GM19397 (cell line): ENCODE data around the gene RRAGC.
"Not testable (repeated sequence)": the region's sequence is repeated elsewhere in the genome, so short reads cannot be mapped to it uniquely, and the experiment has no call there.

Experiments
- ATAC-seq: cut with Tn5 transposase; IDR thresholded peaks from one replicate; pipeline ENCODE4 v1.9.1; 2021; ENCODE audit warnings: mild to moderate bottlenecking, moderate library complexity; ENCODE audit not compliant: unreplicated experiment

Gene RRAGC

DNA sequence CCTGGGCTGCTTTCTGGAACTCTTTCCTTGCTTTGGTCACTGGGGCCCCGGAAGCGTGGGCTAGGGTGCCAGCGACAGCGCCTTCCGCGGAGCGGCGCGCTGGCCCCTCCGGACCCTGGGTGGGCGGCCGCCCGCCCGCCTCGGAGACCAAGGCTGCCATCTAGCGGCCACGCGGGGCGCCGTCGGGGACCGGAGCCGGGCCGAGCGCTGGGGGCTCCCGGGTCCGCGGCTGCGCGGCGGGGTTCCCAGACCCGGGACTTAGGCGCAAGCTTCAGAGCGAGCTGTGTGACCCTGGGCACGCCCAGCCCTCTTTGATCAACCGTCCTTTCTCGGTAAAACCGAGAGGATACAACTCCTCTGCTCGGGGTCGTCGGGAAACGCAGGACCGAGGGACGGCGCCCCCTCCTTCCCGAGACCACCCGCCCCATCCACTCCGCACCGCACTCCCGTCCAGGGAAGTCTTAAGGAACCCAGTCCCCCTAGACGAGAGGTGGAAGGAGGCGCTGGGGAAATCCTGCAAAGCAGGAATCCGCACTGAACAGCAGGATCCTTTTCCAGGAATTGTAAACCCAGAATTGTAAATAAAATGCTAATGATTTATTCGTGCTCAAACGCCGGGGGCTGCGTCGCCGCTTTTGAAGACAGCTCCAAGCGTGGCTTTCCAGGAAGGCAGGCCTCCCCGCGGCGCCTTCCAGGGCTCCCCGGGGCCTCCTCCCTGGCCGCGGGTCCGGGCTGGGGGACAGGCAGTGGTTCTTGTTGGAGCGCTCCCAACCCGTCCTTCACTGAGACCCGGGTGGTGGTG, 41.2 kb downstream of the RRAGC start:
- ATAC-seq: no peak

DNA sequence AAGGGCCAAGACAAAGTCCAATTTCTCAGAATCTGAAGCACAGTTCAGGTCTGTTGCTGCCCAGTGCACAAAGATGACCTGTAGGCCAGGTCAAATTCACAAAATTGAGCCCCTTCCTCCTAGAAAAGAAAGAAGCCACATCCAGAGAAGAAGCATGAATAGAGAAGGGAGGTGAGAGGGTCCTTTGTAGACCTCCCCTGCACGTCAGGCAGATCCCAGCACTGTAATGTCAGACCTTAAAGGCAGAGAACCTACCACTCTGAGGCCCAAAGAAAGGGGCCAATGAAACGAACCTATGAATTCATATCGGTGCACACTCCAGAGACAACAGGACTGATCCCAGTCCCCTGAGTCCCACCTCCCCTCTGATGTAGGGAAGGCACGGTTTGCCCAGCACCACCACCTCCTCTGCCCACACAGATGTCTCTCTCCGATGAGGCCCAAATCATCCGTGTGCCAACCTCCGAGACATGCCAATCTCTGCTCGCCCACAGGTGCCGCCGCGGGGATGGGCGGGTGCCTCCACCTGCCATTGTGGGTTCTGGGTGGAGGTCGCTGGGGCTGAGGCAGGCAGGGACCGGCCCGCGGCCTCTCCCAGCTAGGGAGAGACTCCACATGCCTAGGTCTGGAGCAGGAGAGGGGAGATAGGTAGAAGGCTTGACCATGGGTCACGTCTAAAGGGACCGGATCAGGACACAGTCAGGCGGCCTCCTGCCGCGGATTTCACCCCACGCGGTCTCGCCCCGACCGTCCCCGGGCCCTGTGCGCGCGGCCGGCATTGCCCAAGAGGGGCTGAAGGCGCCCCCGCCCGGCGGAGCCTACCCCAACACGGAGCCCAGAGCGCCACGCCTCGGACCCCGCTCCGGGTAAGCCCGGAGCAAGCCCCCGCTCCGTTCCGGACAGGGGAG, 42.1 kb downstream of the RRAGC start:
- no peak for ATAC-seq

DNA sequence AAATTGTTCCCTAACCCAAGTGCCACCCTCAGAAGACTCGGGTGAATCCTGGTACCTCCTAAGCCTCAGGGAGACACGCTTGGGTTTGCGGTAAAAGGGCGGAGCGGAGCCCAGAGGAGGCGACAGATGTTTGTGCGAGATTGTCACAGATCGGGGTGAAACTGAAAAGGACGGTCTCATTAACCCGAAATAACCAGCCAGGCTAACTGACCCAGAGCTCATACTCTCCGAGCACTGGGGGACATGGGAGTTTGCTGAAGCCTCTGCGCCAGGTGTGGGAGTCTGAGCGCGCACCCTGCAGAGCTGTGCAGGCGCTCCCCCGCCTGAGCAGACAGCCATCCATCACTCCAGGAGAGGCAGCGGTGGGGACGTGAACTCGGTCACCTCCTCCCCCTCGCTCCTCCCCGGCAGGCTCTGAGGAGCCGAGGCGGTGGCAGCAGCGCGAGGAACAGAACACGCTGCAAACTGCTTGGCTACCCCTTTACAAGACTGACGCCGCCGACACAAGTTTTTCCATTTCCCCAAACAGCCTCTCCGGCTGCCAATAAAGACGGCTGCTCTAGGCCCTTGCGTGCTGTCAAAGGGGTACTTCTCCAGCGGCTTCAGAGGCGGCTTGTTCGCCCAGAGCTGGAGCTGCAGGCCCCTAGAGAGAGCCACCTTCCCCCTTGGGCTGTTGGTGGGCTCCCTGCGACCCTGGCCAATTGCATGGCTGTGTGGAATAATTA, 43.5 kb downstream of the RRAGC start:
- ATAC-seq: peak; percentile 78

DNA sequence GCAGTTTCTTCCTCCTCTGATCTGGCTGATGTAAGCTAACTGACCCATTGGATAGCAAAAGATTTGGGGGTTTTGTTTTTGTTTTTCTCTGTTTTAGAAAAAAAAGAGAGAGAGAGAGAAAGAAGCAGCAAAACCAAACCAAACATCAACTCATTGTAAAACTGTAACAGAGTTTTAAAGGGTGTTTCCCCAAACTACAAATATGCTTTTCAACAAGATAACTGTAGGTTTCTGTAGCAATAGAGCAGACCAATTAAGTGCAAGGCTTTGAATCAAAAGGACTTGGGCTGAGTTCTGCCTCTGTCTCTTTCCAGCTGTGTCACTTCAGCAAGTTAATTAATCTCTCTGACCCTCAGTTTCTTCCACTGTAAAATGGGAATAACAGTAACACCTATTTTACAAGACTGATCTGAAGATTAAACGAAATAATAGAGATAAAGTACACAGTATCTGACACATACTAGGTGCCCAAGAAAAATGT, 44.5 kb downstream of the RRAGC start:
- ATAC-seq: no peak

DNA sequence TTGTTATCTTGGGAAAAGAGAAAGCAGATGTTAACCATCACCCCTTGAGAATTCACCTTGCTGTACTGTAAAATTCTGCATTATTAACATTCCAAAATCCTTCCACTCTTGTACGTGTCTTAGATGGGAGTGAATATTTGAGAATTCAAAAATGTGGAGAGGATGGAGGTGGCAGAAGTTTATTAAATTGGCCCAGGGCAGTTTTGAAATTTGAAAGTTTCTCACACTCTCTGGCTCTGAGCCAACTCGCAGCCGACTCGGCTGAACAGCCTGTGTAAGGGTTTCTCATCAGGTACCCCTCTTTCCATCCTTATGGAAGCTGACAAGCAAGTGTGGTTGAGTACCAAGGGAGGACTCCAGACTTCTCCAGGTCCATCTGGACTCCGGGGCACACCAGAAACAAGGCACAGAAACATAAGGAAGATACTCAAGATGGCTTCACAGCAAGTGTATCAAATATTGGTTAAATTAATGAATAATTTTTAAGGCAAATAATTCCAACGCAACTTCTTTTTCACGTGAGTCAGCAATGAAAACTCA, 45.1 kb downstream of the RRAGC start:
- no peak for ATAC-seq

DNA sequence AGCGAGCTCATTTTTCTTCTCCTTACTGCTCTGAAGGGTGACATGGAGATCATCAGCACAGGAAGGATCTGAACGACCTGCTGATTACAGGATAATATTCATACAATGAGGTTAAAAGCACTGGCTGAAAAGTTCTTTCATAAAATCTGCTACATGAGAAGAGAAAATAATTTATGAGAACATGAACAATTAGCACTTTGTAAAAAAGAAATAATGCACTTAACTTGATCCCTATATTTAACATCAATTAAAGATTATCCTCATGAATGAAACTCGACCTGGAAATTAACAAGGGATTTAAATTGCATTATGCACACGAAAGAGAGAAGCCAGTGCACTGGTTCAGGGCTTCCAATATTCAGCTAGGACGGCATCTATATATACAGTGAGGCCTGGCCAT, 46.6 kb downstream of the RRAGC start:
- no peak for ATAC-seq

DNA sequence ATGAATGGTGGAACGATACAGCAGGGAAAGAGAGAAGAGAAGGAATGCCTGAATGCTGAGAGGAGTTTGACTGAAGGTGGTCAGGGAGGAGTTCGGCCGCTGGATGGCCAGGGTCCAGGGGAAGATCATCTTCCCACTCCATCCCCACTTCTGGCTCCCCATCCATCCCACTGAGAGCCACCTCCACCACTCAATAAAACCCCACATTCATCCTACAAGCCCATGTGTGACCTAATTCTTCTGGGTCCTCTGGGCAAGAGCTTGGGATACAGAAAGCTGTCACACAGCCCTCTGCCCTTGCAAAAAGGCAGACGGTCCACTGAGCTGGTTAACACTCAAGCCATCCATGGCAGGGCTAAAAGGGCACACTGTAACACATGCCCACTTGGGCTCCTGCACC, 48.1 kb downstream of the RRAGC start:
- ATAC-seq: not testable (repeated sequence)

DNA sequence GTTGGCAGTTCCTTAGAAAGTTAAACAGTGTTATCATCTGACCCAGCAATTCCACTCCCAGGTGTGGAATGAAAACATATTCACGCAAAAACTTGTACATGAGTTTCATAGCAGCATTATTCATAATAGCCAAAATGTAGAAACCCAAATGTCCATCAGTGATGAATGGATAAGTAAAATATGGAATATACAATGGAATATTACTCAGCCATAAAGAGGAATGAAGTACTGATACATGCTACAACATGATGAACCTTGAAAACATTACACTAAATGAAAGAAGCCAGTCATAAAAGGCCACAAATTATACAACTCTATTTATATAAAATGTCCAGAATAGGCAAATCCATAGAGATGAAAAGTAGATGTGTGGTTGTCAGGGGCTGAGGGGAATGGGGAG, 53.5 kb downstream of the RRAGC start:
- ATAC-seq: no peak

DNA sequence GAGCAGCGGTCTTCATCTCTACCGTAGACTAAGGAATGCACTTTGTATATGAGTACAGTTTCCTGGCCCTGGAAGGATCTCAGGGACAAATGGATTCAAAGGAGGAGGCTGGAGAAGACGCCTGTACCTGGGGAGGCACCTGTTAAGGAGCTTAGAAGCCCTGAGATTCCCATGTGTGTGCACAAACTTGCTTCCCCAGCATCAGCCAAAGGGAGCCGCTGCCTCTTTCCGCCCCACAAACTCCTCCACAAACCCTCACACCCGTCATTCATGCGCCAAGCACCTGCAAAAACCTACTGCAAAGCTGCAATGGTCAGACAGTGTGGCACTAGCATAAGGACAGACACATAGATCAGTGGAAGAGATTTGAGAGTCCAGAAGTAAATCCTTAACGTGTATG, 54.5 kb downstream of the RRAGC start:
- ATAC-seq: no peak

DNA sequence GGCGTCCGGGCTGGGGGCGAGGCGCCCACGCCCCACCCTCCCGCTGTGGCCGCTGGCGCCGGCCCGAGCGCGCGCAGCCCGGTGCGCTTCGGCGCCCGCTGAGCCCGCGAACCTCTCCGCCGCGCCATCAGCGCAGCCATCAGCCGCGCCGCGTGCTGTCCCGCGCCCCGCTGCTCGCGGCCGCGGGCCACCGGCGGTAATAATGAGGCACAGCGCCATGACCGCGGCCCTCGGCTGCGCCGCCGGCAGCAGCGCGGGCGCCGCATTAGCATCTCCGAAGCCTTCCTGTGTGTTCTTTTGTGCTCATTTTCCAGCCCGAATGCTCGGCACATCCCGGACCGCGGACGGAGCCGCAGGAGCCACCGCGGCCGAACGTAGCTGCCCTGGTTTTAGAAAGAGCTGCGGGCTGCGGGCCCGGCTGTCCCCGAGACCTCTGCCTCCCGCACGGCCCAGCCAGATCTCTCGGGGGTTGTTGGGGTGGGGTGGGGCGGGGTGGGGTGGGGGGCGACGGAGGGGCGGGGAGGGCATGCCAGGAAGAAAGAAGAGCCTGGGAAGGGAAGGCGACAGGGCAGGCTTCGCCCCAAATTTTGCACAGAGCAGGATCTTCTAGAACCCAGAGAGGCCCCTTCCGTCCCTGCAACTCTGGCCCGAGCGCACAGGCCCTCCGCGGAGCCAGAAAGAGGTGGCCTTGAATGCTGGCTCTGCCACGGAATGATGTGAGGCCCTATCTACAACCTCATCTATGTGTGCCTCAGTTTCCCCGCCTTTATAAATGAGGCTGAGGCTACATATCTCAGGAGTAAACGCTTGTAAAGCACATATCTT, 55.3 kb downstream of the RRAGC start:
- no peak for ATAC-seq

DNA sequence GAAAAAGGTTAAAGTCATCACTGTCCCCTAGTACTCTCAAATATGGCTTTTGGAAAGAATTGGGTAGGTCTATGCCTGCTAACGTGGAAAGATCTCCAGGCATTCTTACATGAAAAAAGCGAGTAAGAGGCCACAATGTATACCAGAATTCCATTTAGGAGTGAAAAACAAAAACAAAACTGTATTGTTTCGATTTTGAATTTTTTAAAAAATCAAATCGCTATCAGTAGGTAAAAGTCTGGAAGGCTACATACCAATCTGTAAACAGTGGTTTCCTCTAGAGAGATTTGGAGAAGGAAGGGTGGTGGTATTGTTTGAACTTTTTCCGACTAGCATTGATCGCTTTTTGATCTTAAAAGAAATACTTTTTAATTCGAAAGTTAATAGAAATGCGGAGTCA, 55.9 kb downstream of the RRAGC start:
- no peak for ATAC-seq

DNA sequence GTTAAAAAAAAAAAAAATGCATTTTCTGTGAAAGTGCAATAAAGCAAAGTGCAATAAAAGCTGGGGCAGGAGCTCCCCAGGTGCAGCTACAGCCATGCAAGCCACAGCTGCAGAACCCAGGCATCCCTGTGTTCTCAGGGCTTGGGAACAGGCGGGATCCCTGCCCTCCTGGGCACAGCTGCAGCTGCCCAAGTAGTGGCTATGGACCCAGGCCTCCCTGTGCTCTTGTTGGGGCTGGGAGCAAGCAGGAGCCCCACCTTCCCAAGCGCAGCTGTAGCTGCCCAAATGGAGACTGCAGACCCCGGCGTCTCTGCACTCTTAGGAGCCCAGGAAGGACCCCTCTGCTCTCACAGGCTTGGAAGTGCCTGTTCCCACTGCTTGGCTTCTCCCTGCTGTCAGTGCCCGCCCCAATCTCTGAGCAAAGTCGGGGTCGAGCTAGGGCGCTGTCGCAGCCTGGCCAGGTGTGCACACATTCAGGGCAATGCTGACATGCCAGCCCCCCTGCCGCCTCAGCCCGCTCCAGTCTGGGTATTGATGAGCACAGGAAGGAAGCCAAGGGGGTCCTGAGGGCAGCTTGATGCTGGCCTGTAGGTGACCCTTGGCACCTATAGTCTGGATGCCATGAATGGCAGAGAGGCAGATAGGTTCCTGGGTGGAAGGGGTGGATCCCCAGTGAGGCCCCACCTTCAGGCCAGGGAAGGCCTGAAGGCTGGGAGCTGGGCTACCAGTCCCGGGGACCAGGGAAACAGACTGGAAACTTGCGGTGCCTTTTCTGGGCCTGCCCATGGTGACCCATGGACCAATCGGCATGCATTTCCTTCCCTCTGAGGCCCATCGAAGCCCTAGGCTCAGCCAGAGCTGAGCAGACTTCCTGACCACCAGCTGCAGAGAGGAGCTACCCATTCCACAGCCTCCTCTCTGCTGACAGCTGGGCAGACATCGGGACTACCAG, 58.6 kb downstream of the RRAGC start:
- ATAC-seq: no peak

DNA sequence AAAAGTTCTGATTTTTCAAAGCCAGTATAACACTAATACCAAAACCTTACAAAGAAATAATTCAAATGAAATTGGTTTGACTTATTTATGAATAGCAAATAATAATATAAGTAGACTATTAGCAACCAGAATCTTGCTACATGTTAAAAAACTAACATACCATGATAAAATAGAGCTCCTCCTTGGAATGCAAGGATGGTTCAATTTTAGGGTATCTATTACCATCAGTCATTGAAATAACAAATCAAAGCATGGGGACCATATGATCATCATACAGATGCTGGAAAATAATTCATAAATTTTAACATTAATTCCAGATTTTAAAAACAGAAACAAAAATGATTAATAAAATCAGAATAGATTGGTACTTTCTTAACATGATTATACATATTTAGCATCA, 66.3 kb downstream of the RRAGC start:
- no peak for ATAC-seq

DNA sequence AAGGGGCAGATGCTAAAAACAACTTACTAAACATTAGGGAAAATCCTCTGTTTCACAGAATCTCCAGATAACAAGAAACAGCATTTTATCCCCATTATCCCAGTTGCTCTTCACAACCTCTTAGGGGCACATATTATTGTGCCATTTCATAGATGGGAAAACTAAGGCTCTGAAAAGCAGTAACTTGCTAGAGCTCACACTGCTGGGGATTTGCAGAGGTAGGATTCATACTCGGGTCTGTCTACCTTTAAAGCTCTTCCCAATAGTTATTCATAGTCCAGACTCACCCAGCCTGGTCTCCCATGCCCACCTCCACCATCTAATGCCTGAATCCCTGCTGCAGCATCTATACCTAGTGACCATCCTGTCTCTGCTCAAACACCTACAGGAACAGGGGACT, 67.7 kb downstream of the RRAGC start:
- ATAC-seq: no peak

DNA sequence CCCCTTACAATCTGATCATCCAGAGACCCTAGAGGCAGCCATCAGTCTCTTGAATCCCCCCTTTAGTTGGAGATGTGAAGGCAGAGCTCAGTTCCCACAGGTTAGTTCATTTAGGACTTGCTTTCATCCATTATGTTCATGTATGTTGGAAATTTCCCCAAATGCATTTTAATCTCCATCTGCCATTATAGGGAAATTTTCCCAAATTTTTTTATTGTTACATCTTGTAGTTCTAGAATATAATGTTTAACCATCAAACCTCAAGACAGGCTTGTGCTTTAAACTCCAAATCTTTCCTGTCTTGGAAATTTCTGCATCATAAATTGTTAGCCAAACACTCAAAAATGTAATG, 68.4 kb downstream of the RRAGC start:
- no peak for ATAC-seq

DNA sequence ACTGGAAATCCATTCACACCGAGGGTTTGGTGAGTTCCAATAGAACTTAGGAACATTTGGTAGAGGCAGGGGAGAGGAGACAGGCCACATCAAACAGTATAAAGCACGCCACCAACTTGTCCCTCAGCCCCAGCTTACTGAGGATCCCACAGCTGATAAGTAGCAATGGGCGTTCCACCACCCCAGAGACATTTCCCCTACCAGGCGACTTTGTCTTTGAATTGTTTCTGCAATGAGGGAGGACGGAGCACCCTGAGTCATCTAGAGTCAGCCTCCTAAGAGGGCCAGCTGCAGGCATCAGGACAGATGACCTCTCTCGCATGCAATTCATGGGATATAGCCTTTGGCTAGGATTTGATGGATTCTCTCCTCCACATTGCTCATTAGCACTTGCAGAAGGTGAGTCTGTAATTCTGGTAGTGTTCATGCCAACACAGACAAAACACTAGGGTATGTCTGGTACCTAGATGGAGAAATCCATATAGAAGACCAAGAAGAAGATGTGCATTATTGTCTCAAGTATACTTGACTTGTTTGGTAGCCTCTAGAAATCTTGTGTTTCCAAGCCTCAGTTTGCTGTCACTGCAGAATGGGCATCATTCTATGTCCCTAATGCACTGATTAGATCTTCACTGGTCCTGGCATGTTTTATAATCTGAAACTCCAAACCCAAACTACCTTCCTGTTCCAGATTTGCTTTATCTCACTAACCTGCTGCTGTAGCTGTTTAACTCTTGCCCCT, 69.0 kb downstream of the RRAGC start:
- no peak for ATAC-seq

DNA sequence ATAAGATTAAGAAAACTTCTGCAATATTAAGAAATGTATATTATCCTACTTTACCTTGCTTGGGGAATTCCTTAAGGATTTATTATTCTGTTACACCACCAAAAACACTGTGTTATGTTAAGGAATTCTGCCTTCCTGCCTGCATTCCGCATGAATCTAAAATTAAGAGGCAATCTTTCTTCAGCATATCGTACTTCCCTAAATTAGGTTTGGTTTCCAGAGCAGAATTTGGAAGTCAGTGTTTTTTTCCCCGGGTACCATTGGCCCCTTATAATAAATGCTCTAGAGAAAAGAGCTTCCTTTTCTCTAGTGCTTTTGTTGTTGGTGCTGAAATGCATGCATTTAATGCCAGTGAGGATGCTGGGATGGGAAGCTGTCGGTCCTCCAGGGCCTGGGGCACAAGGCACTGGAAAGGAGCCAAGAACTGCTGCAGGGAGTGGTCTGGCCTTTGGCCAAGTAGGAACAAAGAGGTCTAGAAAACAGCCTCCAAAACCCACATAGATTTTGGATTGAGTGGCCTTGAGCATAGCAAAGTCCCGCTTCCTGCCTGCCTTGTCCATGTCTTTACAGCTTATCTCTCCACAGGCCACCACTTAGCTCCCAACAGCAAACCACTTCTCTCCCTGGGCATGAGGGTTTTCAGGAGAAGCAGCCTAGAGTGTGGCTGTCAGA, 69.9 kb downstream of the RRAGC start:
- ATAC-seq: no peak
